GM18868 (cell line): ENCODE results near the gene RBMS3.

Experiments
- ATAC-seq: cut with Tn5 transposase; IDR thresholded peaks from one replicate; pipeline ENCODE4 v1.9.1; 2021; ENCODE audit warnings: mild to moderate bottlenecking, moderate library complexity; ENCODE audit not compliant: unreplicated experiment

The RBMS3 gene

DNA sequence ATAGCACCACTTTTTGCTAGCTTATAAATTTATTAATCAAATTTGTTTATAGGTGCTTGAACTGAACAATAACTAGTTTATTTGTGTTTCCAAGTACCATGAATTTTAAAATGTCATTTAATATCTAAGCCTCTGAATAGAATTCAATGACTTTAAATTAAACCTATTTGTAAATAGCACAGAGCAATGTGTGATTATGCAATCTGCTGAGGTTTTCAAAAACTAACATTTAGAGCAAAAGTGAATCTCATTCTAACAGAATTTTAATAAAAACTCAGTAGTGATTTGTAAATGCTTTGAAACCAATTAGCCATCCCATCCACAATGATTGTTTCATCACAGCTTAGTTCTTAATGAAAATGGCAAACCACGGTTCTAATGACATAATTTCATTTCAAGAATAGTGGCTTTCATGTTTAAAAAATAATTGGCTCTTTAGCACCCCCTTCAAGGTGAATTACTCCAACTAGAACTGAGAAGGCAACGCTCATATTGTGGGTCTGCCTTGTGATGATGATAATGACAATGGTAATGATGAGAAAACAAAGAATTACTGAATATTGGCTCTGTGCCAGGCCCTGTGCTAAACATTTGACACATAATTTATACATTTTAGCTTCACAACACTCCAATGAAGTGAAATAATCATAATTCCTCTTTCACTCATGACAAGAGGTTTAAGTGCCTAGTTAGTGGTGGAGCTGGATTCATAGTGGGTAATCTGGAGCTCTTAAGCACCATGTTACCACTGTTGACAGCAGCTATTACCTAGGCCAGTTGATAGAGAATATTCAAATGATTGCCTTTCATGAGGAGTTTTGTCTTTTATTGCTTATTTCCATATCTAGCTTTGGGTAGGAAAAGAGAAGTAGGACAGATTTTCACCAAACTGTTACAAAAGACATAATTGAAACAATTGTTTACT is 145.7 kb downstream of the RBMS3 start:
- no peak for ATAC-seq

DNA sequence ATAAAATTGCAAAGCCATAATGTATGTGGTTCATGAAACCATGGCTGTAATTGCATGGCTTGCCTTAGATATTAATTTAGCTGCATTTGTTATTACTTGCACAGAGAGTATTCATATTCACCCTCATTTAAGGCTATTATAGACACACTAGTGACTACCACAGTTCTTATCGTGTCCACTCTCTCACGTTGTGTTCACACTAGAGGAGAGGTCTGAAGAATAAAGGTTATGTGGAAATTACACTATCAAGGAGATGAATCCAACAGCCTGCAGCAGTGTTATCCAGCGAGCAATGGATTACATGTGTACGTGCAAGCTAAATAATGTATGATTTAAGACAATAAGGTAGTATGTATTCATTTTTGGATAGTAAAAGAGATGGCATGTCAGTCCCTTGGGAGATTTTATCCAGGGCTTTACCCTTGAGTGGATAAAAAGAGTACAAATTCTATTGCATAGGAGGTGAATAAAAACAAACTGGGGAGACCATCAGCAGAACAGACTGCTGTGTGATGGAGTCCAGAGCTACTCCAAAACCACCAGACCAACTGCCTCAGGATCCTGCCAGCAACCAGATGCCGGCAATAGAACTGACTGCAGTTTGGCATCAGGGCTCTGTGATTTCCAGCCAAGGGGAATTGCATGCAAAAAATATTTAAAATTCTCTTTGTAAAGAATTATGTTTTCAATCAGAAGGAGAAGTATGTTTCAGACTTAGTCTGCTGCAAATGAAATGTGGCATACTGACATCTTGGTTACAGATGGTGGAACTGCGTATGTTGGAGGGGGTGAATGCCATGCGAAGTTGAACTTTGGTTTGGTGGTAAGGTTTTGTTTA is 146.6 kb downstream of the RBMS3 start:
- ATAC-seq, result no peak

DNA sequence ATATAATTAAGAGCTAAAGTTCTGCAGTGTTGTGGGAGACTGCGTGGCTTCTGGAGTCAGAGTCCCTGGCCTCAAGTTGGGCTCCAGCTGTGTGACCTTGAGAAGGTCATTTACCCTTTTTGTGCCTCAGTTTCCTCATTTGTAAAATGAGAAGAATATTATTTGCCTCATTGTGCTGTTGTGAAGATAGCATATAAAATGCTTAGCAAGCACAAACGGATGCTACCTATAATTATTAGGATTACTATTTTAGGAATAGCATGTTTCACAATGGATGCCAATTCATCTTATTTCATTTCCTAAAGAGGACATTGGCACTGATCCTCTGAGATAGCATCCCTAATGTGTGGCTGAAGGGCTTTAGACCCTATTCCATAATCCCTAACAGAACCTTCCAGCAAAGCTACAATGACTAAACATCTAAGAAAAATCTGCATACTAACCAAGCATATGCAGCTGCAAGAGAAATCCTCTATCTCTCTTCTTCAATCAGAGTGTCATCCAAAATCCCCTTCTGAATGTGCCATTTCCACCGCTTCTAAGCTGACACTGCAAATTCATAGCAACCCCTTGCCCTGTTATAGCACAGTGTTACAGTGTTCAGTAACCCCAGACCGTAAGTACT is 148.3 kb downstream of the RBMS3 start:
- ATAC-seq, result no peak

DNA sequence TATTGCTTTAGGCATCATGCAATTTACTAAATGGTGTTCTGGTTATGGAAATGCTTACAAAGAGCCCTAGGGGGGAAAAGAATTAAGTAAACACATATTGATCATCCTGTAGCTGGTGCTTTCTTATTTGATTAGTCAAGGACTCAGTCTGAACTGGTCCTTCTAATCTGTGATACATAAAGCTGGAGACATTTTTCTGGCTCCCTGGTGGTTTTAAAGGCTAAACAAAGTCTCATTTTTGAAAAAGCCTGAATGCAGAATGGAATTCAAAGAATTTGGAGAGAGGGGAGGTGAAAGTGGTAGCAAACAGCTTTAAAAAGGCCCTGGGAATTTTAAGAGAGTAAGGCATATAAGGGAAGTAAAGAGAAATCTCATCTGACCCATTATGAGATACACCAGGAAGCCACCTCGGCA is 149.7 kb downstream of the RBMS3 start:
- ATAC-seq, result no peak

DNA sequence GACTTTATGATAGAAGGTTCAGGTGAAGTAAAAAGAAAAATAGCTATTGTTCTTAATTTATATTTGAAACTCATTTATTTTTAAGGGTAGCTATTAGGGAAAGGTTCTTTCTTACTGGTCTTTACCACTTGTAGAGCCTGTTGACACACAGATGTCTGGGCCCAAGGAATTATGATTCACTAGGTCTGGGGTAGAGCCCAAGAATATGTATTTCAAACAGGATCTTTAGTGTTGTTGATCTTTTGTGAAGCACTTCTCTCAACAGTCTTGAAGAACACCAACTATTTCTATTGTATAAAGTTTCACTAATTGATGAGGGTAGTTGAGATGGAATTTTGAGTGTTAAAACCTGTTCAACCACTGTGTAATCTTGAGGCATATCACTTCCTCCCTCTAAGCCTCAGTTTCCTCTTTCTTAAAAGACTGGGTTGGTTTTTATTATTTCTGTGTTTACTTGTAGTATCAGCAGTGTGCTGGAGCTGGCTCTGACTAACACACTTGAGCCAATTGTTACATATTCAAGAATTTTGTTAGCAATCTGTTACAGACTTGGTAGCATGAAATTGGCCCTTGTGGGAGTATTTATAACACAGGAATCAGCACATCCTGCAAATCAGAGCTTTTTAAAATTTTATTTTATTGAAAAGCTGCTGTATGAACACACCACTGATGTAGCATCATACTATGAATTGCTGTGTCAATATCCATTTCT is 155.9 kb downstream of the RBMS3 start:
- ATAC-seq, result no peak

DNA sequence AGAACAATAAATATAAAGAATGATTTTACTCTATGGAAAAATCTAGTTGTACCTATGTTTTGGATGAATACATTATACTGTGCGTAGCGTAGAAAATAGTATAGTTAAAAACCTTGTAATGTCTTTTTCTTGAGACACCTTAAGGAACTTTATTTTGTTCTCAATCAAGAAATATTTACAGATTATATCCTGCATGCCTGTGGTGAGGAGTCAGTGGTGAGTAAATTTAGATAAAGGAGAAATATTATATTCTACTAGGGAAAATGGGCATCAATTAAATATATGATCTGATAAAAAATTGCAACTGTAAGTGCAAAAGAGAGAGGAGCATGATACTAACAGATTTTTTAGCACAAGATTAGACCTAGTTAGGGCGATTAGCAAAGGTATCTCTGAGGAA is 157.7 kb downstream of the RBMS3 start:
- ATAC-seq, result no peak

DNA sequence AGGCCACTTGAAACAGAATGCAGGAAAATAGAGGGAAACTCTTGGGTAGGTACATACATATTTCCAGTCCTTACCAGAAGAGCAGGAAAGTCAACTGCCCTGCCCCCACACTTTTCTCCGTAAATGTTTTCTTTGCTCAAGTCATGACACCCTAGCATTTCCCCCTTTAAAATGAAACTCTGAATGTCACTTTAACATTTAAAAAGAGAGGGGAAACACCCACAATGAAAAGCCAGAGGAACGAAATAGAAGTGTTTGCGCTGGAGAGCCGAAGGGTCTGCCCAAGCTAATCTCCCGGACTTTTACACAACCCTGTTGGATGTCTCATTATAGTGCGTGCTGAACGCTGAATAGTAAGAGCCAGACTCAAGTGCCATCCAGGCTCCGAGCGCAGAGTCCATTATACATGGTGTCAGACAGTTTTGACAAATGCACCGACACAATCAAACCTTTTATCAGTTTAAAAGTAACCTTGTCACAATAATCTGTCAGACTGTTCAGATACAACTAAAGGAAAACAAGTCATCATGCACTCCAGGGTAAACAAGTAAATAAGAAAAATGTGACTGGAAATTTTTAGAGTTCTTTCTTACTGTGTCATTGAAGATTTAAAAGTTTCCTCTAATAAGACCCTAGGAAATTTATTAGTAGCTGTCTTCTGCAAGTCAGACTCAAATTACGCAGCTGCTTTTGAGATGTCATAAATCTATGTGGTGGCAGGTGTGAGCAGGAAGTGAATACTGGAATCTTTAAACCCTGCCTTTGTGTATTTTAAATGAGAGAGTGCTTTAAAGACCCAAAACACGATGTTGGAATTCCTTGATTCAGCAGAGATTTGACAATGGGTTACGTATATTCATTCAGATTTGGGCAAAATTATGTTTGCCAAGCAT is 159.8 kb downstream of the RBMS3 start:
- no peak for ATAC-seq

DNA sequence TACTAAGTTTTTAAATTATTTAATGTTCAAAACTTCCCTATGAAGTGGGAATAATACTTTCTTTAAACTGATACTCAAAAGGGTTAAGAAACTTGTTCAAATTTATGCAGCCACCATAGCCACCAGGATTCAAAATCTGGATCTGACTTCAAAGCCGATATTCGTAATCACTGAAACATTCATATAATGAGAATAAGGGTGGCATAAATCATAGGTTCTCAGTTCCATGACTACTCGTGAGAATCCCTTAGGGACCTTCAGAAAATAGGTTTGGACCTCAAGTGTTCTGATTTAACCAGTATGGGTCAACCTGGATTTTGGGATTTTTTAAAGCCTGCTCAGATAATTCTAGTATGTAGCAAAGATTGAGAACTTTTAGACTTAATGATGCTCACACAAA is 160.6 kb downstream of the RBMS3 start:
- ATAC-seq, result no peak

DNA sequence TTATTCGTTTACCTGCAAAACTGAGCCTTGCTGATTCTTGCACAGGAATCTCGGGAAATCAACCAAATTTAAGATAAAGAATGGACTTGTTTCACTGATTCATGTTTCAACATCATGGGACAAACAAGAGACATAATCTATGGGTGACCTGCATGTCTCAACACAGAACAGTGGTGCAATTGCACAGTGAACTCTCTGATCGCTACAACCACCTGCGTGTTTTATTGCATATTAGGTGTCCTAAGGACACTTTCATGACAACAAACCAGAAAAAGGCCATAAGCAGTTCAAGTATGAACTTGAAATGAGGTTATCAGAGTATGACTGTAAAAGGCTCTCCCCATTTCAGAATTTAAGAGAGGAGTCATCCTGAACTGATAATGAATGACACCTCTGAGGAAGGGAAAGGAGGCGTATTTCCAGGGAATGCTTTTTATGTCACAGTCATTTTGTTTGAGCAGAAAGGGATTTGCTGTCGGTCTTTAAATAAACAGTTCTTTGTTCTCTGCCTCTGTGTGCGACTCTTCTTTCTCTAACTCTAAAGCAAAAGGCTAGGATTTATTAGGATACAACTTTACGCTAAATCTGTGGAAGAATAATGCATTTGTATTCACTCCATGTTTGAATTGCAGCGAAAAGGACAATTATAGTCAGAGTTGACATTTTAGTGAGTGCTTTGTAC is 167.2 kb downstream of the RBMS3 start:
- ATAC-seq, result no peak

DNA sequence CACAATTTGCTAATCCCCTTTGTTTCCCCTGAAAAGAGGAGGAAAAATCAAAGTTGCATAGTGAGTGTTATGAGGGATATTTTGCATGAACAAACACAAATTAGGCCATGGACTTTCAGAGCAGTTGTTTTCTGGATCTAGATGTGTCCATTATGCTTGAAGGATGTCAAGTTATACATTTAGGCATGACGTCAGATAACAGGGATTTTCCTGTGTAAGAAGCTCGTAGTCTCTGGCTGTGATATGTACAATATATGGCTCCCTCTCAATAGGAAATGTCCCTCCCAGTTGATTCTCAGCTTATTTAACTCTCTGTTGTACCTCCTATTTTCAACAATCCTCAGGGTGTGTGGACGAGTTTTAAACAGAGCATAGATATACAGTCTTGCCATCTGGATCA is 171.0 kb downstream of the RBMS3 start:
- no peak for ATAC-seq

DNA sequence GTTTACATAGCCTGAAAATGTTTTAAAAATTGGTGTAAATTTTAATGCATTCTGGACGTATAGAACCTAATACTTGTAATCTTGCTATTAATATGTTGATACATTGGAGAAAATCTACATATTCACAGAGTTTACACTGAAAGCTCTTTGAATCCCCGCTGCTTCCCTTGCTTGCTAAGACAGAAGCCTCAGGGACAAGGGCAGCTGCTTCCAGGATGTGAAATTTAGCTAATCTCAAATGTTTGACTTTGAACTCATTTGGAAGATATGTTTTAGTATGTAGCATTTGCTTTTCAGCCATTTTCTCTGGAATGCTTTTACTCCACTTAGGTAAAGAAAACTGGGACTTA is 172.0 kb downstream of the RBMS3 start:
- ATAC-seq, result no peak

DNA sequence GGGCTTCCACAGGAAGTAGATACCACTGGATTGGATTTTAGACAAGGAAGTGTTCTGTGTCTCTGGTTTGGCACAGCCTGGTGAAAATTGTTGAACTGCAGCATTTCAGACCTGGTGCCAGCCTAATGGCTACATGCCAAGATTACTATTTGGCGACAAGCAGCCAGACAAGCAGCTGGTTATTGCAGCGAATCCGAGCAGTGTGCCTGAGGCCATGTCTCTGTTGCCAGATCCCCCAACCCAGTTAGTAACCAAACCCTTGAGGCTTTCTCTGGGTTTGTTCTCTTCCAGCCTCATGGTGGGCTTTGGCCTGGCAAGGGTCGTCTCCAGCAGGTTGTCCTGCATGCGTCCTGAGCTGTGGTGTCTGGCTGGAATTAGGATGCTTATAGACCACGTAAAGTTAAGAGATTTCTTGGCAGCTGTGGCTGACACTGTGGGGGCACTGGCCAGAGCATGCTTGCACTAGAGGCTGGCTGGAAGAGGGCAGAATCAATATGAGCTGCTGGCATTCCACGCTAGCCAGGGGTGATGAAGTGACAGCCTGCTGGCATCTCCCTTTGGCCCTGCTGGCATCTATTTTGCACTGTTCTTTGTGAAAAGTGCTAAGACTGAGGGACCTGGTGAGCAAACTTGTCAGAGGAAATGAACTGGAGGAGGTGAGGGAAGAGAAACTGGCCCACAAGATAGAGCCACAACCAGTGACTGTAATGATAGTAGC is 172.6 kb downstream of the RBMS3 start:
- ATAC-seq, result no peak

DNA sequence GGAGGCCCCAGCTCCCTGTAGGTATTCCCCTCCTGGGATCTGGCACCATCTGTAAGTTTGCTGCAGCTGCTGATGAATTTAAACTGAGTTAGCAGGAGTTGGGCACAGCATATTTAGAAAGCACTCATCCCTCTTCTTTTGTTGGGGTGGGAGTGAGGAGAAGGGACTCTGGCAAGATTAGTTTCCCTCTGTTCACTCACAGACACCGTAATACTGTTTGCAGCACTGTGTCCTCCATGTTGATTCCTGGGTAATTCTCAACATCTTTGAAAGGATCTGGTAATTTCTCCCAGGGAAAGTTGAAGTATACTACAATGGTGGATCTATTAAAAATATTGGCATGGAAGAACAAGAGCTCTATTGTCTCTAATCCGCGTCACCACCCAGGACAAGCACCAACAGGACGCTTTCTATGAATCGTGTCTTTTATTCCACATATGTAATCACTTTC is 173.3 kb downstream of the RBMS3 start:
- no peak for ATAC-seq

DNA sequence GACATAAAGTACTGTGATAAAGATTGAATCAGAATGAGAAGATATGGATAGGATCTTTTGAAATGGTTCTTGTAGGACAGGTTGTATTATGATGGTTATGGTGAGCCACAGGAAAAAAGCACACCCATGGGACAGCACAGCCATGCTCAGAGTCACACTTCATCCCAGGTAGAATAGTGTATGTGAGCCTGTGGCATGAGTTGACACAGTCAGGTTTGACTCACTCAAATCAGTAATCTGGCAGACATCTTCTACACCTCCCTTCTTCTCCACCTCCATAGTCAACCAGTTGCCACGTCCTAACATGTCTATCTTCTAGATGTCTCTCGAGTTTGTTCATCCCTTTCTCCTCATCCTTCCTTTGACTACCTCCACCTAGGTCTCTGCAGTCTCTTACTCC is 176.0 kb downstream of the RBMS3 start:
- no peak for ATAC-seq

DNA sequence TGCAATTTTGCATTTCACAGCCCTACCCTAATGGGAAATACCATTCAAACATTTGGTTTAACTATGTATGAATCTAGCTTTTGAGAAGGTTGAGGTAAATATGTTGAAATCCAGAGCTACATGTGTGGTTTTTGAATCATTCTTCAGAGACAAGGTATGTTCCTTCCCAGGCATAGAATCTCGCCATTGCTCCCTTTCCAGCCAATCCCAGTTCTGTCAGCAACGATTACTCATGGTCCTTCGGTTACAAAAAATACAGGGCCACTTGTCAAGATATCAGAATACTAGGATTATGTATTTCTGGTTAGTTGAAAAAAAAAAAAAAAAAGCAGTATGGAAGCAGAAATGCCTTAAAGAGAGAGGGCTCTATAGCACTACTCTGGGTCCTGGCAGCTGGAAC is 182.4 kb downstream of the RBMS3 start:
- no peak for ATAC-seq

DNA sequence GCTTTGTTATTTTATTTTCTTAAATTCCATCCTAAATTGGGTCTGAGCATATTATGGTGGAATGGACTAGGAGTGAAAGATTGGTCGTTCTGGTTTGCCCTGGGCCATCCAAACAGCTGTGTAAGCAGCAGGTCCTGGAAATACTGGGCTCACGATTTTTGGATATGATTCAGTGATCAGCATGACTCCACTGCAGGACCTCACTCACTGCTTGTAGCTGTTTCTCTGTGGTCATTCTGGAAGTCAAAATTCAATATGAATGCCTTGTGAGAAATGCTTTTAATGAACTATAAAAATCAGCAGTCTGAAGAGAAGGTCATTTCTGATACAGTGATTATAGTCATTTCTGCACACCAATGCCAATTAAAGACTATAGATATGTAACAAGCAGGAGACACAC is 185.0 kb downstream of the RBMS3 start:
- ATAC-seq, result no peak

DNA sequence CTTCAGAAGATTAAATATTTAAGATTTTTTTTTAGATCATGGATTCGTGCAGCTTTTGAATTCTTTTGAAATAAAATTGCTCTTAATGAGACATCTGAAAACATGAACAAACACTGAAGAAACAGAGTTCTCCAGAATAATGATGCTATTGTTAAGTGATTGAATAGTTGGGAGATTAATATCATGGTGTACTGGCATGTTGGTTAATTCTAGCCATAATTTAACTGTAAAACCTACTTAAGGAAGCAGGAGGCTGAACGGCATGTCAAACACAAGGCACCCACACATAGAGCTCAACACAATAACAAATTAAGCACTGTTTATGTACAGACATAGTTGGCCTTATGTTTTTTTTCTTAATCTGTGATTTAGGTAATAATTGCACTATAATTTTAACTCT is 185.6 kb downstream of the RBMS3 start:
- no peak for ATAC-seq

DNA sequence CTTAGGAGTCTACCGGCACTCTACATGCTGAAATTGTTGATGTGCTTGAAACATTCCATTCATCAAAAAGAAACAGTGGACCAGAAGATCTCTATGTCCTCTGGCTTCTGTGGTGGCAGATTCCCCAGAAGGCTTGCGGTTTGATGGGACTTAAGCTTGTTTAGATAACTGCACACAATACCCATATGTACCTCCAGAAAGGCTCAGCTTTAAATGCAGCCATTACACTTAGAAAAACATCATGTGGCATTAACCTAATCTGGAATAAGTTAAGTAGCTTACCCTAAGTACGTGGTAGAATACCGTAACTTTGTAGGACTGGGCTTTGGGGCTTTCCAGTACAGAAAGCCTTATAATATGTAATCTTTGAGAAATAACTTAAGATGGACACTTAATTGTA is 187.3 kb downstream of the RBMS3 start:
- ATAC-seq, result no peak
